ENCODE data around the gene FXYD2.
A peak's percentile ranks its signal among the peaks of the same experiment; 100 is the strongest.

FXYD2 gene

DNA sequence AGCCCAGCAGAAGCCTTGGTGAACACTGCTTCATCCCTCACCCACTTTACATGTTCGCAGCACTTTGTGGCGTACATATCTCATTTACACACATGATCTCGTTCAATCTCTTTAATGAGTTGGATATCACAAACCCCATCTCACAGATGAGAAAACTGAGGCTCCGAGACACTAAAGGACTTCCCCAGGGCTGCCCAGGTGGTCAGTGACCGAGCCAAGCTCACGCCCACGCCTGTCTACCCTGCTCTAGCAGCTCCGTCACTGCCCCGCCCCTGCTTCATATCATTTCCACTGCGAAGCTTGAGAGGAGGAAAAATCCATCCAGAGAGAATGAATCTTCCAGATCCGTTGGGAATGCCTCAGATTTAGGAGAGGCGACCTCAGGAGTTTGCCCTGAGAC is 15.8 kb downstream of the FXYD2 start:
- no peak overlapping the region for H4K8ac ChIP-seq (ENCODE audit: low read depth, low read length)
- H2BK12ac ChIP-seq (ENCODE audit: low read length) = no peak overlapping the region
- H3K4me2 ChIP-seq (ENCODE audit: insufficient read depth, low read length, poor library complexity, severe bottlenecking) = no peak overlapping the region
- H4K91ac ChIP-seq (ENCODE audit: low read depth, low read length, poor library complexity) = no peak overlapping the region
- no peak overlapping the region for H2AFZ ChIP-seq (ENCODE audit: low read length)
- H3K9ac ChIP-seq (ENCODE audit: low read depth, low read length, poor library complexity) = no peak overlapping the region
- H3K18ac ChIP-seq (ENCODE audit: low read length) = peak overlapping the region; percentile 42
- no CpG with 5 or more reads among the region's 12 CpGs for WGBS, 2 donors (ENCODE audit: extremely low coverage in 2 of 2, insufficient read length in 2 of 2, insufficient replicate concordance in 1 of 2)
- H3K79me1 ChIP-seq (ENCODE audit: low read depth, low read length) = no peaks in the 10 kb centered on the region
- H2BK15ac ChIP-seq (ENCODE audit: low read length) = no peak overlapping the region
- no peaks in the 10 kb centered on the region for H3K9me3 ChIP-seq (replicated peaks in 1 of 2; ENCODE audit: control insufficient read depth in 2 of 2, insufficient read depth in 1 of 2, low read depth in 1 of 2, low read length in 2 of 2)
- DNase-seq (ENCODE audit: low spot score) = no peak
- H3K27me3 ChIP-seq (ENCODE audit: control insufficient read depth in 3 of 3, insufficient read depth in 3 of 3, low read depth in 1 of 3, low read length in 3 of 3) = peaks cover 0 to 26% (median 3%) of the 10 kb centered on the region in 3 experiments
- H3K36me3 ChIP-seq (replicated peaks in 1 of 2; ENCODE audit: control insufficient read depth in 2 of 2, insufficient read depth in 2 of 2, low read length in 2 of 2) = no peaks in the 10 kb centered on the region
- no peak overlapping the region for H3K27ac ChIP-seq (replicated peaks; ENCODE audit: low read length)
- peaks cover 0 to 4% of the 10 kb centered on the region in 2 donors for H3K4me1 ChIP-seq (ENCODE audit: control insufficient read depth in 2 of 2, insufficient read depth in 1 of 2, low read depth in 1 of 2, low read length in 2 of 2)
- no peak overlapping the region for H2AK5ac ChIP-seq (ENCODE audit: low read depth, low read length)
- H3K23ac ChIP-seq (ENCODE audit: low read depth, low read length, poor library complexity) = no peak overlapping the region
- H3K14ac ChIP-seq (ENCODE audit: low read length) = peak overlapping the region; percentile 65
- no peak overlapping the region for H2BK120ac ChIP-seq (ENCODE audit: low read depth, low read length)
- peak overlapping the region; percentile 57 for H3K4ac ChIP-seq (ENCODE audit: low read length)
- no peak overlapping the region for H2BK5ac ChIP-seq (ENCODE audit: low read length)
- no peak overlapping the region for H3K4me3 ChIP-seq (ENCODE audit: low read length in 2 of 2)

DNA sequence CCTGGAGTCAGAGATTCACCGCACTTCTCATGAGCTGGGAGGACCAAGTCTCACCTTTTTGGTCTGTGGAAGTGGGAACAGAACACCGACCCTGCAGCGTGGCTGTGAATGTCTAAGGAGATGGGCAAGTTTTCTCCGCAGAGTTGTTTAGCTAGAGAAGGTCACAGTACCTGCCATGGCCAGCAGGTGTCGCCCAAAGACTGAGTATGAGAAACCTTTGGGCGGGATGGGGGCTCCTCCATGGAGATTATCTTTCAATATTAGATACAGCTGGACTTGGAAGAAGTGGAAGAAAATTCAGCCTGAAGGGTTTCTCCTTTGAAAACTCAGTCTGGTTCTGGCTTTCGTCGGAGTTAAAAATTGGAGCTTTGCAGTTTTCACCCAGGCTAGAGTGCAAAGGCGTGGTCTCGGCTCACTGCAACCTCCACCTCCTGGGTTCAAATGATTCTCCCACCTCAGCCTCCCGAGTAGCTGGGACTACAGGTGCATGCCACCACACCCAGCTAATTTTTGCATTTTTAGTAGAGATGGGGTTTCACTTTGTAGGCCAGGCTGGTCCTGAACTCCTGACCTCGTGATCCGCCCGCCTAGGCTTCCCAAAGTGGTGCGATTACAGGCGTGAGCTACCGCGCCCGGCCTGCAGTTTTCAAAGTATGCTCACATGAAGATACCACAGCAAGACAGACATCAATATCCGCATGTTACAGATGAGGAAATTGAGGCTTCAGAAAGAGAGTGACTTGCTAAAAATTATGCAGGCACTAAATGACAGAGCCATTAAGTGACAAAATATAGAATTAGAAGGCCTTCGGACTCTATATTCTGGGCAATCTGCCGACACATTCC is 16.8 kb downstream of the FXYD2 start:
- no peak overlapping the region for H3K23ac ChIP-seq (ENCODE audit: low read depth, low read length, poor library complexity)
- no peak overlapping the region for H3K4me2 ChIP-seq (ENCODE audit: insufficient read depth, low read length, poor library complexity, severe bottlenecking)
- no peak overlapping the region for H2BK5ac ChIP-seq (ENCODE audit: low read length)
- WGBS, 2 donors (ENCODE audit: extremely low coverage in 2 of 2, insufficient read length in 2 of 2, insufficient replicate concordance in 1 of 2) = no CpG with 5 or more reads among the region's 22 CpGs
- H3K9me3 ChIP-seq (replicated peaks in 1 of 2; ENCODE audit: control insufficient read depth in 2 of 2, insufficient read depth in 1 of 2, low read depth in 1 of 2, low read length in 2 of 2) = no peaks in the 10 kb centered on the region
- H3K36me3 ChIP-seq (replicated peaks in 1 of 2; ENCODE audit: control insufficient read depth in 2 of 2, insufficient read depth in 2 of 2, low read length in 2 of 2) = no peaks in the 10 kb centered on the region
- no peak overlapping the region for H3K4ac ChIP-seq (ENCODE audit: low read length)
- H2BK12ac ChIP-seq (ENCODE audit: low read length) = no peak overlapping the region
- H3K27ac ChIP-seq (replicated peaks; ENCODE audit: low read length) = no peak overlapping the region
- H3K14ac ChIP-seq (ENCODE audit: low read length) = no peak overlapping the region
- no peak overlapping the region for H4K8ac ChIP-seq (ENCODE audit: low read depth, low read length)
- peak; percentile 60 for DNase-seq (ENCODE audit: low spot score)
- no peaks in the 10 kb centered on the region for H3K79me1 ChIP-seq (ENCODE audit: low read depth, low read length)
- H3K4me3 ChIP-seq (ENCODE audit: low read length in 2 of 2) = no peak overlapping the region
- H3K27me3 ChIP-seq (ENCODE audit: control insufficient read depth in 3 of 3, insufficient read depth in 3 of 3, low read depth in 1 of 3, low read length in 3 of 3) = peaks cover 0 to 32% (median 3%) of the 10 kb centered on the region in 3 experiments
- no peak overlapping the region for H2AFZ ChIP-seq (ENCODE audit: low read length)
- no peak overlapping the region for H3K18ac ChIP-seq (ENCODE audit: low read length)
- peaks cover 0 to 4% of the 10 kb centered on the region in 2 donors for H3K4me1 ChIP-seq (ENCODE audit: control insufficient read depth in 2 of 2, insufficient read depth in 1 of 2, low read depth in 1 of 2, low read length in 2 of 2)
- H2AK5ac ChIP-seq (ENCODE audit: low read depth, low read length) = no peak overlapping the region
- no peak overlapping the region for H3K9ac ChIP-seq (ENCODE audit: low read depth, low read length, poor library complexity)
- H2BK15ac ChIP-seq (ENCODE audit: low read length) = no peak overlapping the region
- no peak overlapping the region for H4K91ac ChIP-seq (ENCODE audit: low read depth, low read length, poor library complexity)
- H2BK120ac ChIP-seq (ENCODE audit: low read depth, low read length) = no peak overlapping the region

DNA sequence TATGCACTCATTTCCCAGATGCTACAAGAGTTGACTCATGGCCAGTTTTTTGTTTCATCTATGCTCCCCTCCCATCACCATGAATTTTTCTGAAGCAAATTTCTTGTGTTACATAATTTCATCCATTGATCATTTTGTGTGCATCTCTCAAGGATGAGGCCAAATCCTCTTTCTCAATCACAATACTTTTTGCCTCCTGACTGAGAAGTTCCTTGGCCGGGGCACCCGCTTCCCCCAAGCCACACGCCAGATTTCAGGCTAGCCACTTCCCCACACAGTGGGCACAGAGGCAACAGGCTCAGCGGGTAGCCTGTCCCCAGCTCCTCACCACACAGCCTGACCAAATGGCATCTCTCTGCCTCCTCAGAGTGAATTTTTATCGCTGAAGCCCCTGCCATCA is 17.7 kb downstream of the FXYD2 start:
- H3K4me3 ChIP-seq (ENCODE audit: low read length in 2 of 2) = no peak overlapping the region
- H2AFZ ChIP-seq (ENCODE audit: low read length) = no peak overlapping the region
- H4K8ac ChIP-seq (ENCODE audit: low read depth, low read length) = no peak overlapping the region
- no peak overlapping the region for H3K23ac ChIP-seq (ENCODE audit: low read depth, low read length, poor library complexity)
- no peak overlapping the region for H2BK15ac ChIP-seq (ENCODE audit: low read length)
- no peak overlapping the region for H3K4ac ChIP-seq (ENCODE audit: low read length)
- H3K18ac ChIP-seq (ENCODE audit: low read length) = no peak overlapping the region
- no CpG with 5 or more reads among the region's 5 CpGs for WGBS, 2 donors (ENCODE audit: extremely low coverage in 2 of 2, insufficient read length in 2 of 2, insufficient replicate concordance in 1 of 2)
- no peak overlapping the region for H2AK5ac ChIP-seq (ENCODE audit: low read depth, low read length)
- no peak for DNase-seq (ENCODE audit: low spot score)
- no peak overlapping the region for H3K4me2 ChIP-seq (ENCODE audit: insufficient read depth, low read length, poor library complexity, severe bottlenecking)
- no peak overlapping the region for H2BK5ac ChIP-seq (ENCODE audit: low read length)
- no peak overlapping the region for H2BK12ac ChIP-seq (ENCODE audit: low read length)
- peaks cover 0 to 4% of the 10 kb centered on the region in 2 donors for H3K4me1 ChIP-seq (ENCODE audit: control insufficient read depth in 2 of 2, insufficient read depth in 1 of 2, low read depth in 1 of 2, low read length in 2 of 2)
- H3K9me3 ChIP-seq (replicated peaks in 1 of 2; ENCODE audit: control insufficient read depth in 2 of 2, insufficient read depth in 1 of 2, low read depth in 1 of 2, low read length in 2 of 2) = no peaks in the 10 kb centered on the region
- no peak overlapping the region for H2BK120ac ChIP-seq (ENCODE audit: low read depth, low read length)
- no peak overlapping the region for H4K91ac ChIP-seq (ENCODE audit: low read depth, low read length, poor library complexity)
- H3K27me3 ChIP-seq (ENCODE audit: control insufficient read depth in 3 of 3, insufficient read depth in 3 of 3, low read depth in 1 of 3, low read length in 3 of 3) = peaks cover 0 to 39% (median 3%) of the 10 kb centered on the region in 3 experiments
- no peaks in the 10 kb centered on the region for H3K79me1 ChIP-seq (ENCODE audit: low read depth, low read length)
- no peak overlapping the region for H3K9ac ChIP-seq (ENCODE audit: low read depth, low read length, poor library complexity)
- H3K14ac ChIP-seq (ENCODE audit: low read length) = no peak overlapping the region
- no peaks in the 10 kb centered on the region for H3K36me3 ChIP-seq (replicated peaks in 1 of 2; ENCODE audit: control insufficient read depth in 2 of 2, insufficient read depth in 2 of 2, low read length in 2 of 2)
- H3K27ac ChIP-seq (replicated peaks; ENCODE audit: low read length) = no peak overlapping the region

DNA sequence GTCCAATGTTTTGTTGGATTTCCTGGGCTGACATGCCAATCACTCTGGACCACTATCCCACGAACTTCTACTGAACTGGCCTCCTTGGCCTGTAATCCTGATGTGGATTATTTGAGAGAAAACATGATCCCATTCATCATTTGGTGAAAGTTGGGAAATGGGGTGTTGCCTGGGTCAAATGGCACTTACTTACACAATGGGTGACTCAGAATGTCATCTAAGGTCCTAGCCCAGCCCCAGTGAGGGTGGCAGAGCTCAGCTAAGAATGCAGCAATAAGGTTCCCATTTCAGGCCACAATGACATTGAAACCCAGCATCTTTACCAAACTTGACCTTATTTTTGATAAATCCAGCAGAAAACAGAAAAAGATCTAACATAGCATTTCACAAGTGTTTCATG is 19.5 kb downstream of the FXYD2 start:
- H3K4ac ChIP-seq (ENCODE audit: low read length) = no peak overlapping the region
- no peak overlapping the region for H3K18ac ChIP-seq (ENCODE audit: low read length)
- H3K27me3 ChIP-seq (ENCODE audit: control insufficient read depth in 3 of 3, insufficient read depth in 3 of 3, low read depth in 1 of 3, low read length in 3 of 3) = peaks cover 0 to 57% (median 3%) of the 10 kb centered on the region in 3 experiments
- no peak overlapping the region for H2BK5ac ChIP-seq (ENCODE audit: low read length)
- no peak overlapping the region for H3K23ac ChIP-seq (ENCODE audit: low read depth, low read length, poor library complexity)
- DNase-seq (ENCODE audit: low spot score) = no peak
- no peak overlapping the region for H3K4me2 ChIP-seq (ENCODE audit: insufficient read depth, low read length, poor library complexity, severe bottlenecking)
- no peaks in the 10 kb centered on the region for H3K36me3 ChIP-seq (replicated peaks in 1 of 2; ENCODE audit: control insufficient read depth in 2 of 2, insufficient read depth in 2 of 2, low read length in 2 of 2)
- no peak overlapping the region for H3K14ac ChIP-seq (ENCODE audit: low read length)
- H4K91ac ChIP-seq (ENCODE audit: low read depth, low read length, poor library complexity) = no peak overlapping the region
- H4K8ac ChIP-seq (ENCODE audit: low read depth, low read length) = no peak overlapping the region
- no peak overlapping the region for H2BK120ac ChIP-seq (ENCODE audit: low read depth, low read length)
- no CpG with 5 or more reads among the region's 1 CpG for WGBS, 2 donors (ENCODE audit: extremely low coverage in 2 of 2, insufficient read length in 2 of 2, insufficient replicate concordance in 1 of 2)
- no peak overlapping the region for H3K9ac ChIP-seq (ENCODE audit: low read depth, low read length, poor library complexity)
- H2BK15ac ChIP-seq (ENCODE audit: low read length) = no peak overlapping the region
- no peak overlapping the region for H2AK5ac ChIP-seq (ENCODE audit: low read depth, low read length)
- no peaks in the 10 kb centered on the region for H3K9me3 ChIP-seq (replicated peaks in 1 of 2; ENCODE audit: control insufficient read depth in 2 of 2, insufficient read depth in 1 of 2, low read depth in 1 of 2, low read length in 2 of 2)
- no peak overlapping the region for H2BK12ac ChIP-seq (ENCODE audit: low read length)
- H3K4me1 ChIP-seq (ENCODE audit: control insufficient read depth in 2 of 2, insufficient read depth in 1 of 2, low read depth in 1 of 2, low read length in 2 of 2) = peaks cover 0 to 4% of the 10 kb centered on the region in 2 donors
- no peaks in the 10 kb centered on the region for H3K79me1 ChIP-seq (ENCODE audit: low read depth, low read length)
- H3K4me3 ChIP-seq (ENCODE audit: low read length in 2 of 2) = no peak overlapping the region
- H3K27ac ChIP-seq (replicated peaks; ENCODE audit: low read length) = no peak overlapping the region
- H2AFZ ChIP-seq (ENCODE audit: low read length) = no peak overlapping the region
